ENCODE measurements around the gene CCDC137.

Gene CCDC137

DNA sequence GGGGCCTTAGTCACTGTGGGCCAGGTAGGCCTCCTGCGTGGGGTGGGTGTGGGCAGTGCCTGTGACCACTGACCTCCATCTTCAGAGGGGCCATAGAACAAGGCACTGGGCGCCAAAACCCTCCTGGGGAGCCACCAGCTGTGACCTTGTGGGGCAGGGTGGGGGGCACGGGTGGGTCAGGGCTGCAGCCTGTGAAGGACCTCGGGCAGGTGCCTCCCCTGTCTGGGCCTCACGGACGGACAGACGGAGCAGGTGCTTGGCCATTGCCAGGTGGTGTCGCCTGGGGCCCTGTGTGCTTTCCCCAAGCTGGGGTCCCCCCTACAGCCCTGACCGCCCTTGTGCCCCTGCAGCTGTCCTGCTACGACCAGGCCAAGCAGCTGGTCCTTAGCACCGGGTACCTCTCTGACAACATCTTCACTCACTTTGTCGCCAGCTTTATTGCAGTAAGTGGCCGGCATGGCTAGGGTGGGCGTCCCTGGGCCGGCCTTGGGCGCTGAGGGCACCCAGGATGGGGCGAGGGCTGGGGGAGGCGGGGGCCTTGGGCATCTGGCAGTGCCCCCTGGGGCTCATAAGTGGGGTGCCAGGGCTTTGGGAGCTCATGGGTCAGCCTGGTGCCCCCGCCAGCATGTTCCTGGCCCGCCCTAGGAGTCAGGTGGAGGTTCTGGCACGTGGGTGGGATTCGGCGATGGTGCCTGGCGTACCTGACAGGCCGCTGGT lies 50.7 kb downstream of the CCDC137 start:
- peak; percentile 64 for DNase-seq

DNA sequence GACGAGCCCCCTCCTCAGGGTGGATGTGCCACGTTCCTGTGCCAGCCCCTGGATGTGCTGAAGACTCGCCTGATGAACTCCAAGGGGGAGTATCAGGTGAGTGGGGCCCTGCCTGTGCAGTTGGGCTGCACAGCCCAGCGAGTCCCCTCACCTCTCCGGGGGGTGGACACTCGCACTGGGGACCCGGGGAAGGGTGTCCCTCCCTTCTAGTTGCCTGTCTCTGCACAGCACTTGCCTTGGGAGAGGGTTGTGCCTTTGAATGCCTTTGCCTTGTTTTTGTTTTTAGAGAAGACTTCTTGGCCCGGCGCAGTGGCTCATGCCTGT lies 51.2 kb downstream of the CCDC137 start:
- DNase-seq = peak; percentile 60

DNA sequence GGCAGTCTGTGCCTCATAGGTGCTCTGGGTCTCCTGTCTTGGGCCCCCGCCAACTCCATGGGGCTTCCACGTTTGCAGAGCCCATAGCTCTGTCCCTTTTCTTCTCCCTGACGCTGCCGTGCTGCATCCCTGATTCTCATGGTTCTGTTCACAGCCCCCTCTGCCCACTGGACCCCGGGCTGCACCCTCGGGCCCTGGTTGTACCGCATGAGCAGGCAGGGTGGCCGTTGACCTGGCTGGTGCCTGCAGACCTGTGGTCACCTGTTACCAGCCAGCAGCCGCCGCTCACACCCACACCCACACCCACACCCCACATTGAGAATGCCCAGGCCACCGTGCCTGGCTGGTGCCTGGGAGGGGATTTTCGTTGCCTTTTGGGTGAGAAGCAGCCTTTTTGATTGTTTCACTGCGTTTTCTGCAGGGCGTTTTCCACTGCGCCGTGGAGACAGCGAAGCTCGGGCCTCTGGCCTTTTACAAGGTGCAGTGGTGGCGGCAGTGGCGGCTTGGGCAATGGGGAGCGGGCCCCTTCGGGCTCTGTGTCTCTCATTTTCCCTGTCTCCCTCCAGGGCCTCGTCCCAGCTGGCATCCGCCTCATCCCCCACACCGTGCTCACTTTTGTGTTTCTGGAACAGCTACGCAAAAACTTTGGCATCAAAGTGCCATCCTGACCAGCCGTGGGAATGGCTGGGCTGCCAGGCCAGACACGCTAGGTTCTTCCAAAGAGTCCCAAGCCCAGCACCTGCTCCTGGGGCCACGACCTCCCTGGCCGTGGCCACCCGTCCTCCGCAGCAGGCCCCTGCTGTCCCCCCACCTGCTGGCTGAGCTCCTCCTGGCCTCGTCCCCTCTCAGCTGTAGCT lies 53.1 kb downstream of the CCDC137 start:
- DNase-seq = no peak

DNA sequence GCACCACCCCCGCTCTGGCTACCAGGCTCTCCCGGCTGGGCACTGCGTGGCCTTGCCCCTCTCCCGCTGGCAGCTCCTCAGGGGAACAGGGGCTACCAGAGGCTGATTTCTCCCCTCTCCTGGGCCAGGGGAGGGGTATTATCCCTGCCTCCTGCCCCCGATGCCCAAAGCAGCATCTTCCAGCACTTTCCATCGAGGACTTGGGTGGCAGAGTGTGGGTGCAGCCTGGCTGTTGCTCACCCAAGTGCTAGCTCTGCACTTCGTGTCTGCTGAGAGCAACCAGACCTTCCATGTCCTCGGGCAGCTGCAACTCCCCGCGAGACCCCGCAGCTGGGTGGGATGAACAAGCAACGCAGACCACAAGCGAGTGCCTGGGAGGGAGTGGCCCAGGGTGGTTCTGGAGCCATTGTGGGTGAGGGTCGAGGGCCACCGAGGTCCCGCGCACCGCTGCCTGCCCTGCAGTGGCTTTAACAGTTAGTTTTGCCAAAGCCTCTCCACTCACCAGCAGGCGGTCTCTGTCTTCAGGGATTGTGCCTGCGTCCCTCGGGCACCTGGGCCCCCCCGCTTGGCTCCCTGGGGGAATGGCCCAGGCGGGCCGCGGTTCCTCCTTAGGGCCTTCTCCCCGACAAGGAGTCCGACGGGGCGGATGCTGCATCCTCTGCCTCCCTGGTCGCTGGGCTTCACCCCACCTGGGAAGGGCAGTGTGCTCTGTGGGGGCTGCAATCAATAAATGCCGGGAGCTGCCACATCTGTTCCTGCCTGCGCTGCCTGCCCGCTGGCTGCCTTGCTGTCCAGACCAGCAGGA lies 53.9 kb downstream of the CCDC137 start:
- DNase-seq = no peak

DNA sequence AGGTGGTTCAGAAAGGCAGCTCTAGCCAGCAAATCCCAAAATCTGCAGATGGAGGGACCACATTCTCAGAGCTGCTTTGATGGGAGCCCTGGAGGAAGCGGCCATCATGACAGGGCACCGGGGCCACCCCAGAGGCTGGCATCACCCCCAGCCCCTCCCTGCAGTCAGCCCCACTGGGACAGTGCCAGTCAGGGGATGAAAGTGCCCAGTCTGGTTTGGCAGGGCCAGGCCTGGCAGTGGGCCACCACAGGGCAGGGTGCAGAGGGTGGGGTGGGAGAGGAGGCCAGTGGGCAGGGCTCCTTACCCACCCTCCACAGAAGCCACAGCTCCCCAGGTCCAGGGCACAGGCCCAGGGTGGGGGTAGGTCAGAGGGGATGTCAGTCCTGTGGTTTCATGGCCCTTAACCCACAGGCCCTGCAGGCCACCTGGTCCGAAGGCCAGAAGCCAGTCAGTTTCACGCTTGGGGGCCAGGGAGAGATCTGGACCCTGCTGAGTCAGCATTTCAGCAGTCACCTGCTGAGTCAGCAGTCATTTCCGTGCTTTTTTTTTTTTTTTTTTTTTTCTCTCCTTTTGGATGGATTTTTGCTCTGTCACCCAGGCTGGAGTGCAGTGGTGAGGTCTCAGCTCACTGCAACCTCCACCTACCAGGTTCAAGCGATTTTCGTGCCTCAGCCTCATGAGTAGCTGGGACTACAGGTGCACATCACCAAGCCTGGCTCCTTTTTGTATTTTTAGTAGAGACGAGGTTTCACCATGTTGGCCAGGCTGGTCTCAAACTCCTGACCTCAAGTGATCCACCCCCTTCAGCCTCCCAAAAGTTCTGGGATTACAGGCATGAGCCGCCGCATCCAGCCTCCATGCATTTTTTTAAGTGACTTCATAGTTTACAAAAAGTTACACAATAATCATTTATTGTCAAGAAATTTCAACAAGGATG lies 55.9 kb downstream of the CCDC137 start:
- DNase-seq = peak; percentile 60

Measured in activated effector memory CD4-positive, alpha-beta T cell treated with anti-CD3 and anti-CD28 coated beads, Interleukin-2, amount 50 U/mL, for 16 hours (primary cell).